Stomach smooth muscle (tissue), 2 donors: Measurements from ENCODE around the gene LPIN2.
"Not testable (repeated sequence)": the region's sequence is repeated elsewhere in the genome, so short reads cannot be mapped to it uniquely, and the experiment has no call there.

Source experiments
- H3K27ac ChIP-seq: one replicate; pipeline ENCODE4 v1.7.0; 2013; ENCODE audit warnings: mild to moderate bottlenecking, low read length, inconsistent platforms
- H3K27me3 ChIP-seq, 2 donors: one replicate each; pipeline ENCODE4 v1.7.0; 2013; ENCODE audit warnings: low read length in 2 of 2; ENCODE audit not compliant: insufficient read depth in 2 of 2, control insufficient read depth in 1 of 2
- H3K36me3 ChIP-seq, 2 donors: one replicate each; pipeline ENCODE4 v1.7.0; 2013; ENCODE audit warnings: low read length in 2 of 2; ENCODE audit not compliant: control insufficient read depth in 2 of 2, insufficient read depth in 2 of 2
- H3K4me1 ChIP-seq: one replicate; pipeline ENCODE4 v1.7.0; 2013; ENCODE audit warnings: low read length; ENCODE audit not compliant: control insufficient read depth, insufficient read depth
- H3K4me3 ChIP-seq, 2 donors: one replicate each; pipeline ENCODE4 v1.7.0; 2013; ENCODE audit warnings: low read length in 2 of 2
- H3K9ac ChIP-seq, 2 donors: one replicate each; pipeline ENCODE4 v1.7.0; 2013; ENCODE audit warnings: low read length in 2 of 2, mild to moderate bottlenecking in 1 of 2
- H3K9me3 ChIP-seq, 2 donors: one replicate each; pipeline ENCODE4 v1.7.0; 2013; ENCODE audit warnings: low read length in 2 of 2; ENCODE audit not compliant: control insufficient read depth in 2 of 2
- donor health status: healthy.
- donor health status: Pancreatic carcinoma.

The LPIN2 gene

GRCh38 chr18:3007491-3007890 is 5.5 kb downstream of the LPIN2 start:
- no peaks in the 10 kb centered on the region for H3K36me3 ChIP-seq
- no peaks in the 10 kb centered on the region for H3K4me1 ChIP-seq
- no peak overlapping the region for H3K9ac ChIP-seq
- no peak overlapping the region for H3K4me3 ChIP-seq
- no peaks in the 10 kb centered on the region for H3K9me3 ChIP-seq
- no peaks in the 10 kb centered on the region for H3K27me3 ChIP-seq
- no peak overlapping the region for H3K27ac ChIP-seq

- H3K27ac ChIP-seq, result no peak overlapping the region
- no peaks in the 10 kb centered on the region for H3K9me3 ChIP-seq
- H3K4me1 ChIP-seq, result no peaks in the 10 kb centered on the region
- H3K9ac ChIP-seq, result no peak overlapping the region
- no peaks in the 10 kb centered on the region for H3K36me3 ChIP-seq
- no peaks in the 10 kb centered on the region for H3K27me3 ChIP-seq
- no peak overlapping the region for H3K4me3 ChIP-seq
Observed at GRCh38 chr18:3005462-3005861, 7.5 kb downstream of the LPIN2 start.

GRCh38 chr18:3003766-3004165 is 9.2 kb downstream of the LPIN2 start:
- H3K36me3 ChIP-seq, H3K27me3 ChIP-seq, H3K9me3 ChIP-seq, H3K4me1 ChIP-seq, H3K27ac ChIP-seq, H3K4me3 ChIP-seq, H3K9ac ChIP-seq: not testable (repeated sequence)

DNA sequence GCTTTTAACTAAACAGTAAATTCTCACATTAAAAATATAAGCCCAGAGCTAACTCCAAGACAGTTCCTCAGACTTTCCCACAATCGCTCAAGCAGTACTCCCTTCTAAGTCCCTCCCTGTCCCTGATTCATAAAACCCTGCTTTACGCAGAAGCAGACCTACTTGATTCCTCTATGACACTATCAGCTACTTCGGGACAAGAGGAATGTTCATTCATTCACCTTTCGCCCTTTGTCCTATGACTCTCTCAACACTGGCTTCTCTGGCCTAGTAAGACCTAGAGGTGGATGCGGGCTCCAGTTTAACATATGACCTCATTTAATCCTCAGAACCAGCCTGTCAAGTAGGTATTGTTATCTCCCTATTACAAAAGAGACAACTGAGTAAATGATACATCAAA is 10.2 kb downstream of the LPIN2 start:
- no peaks in the 10 kb centered on the region for H3K9me3 ChIP-seq
- H3K4me3 ChIP-seq, result no peak overlapping the region
- H3K27ac ChIP-seq, result no peak overlapping the region
- peaks cover 9% of the 10 kb centered on the region for H3K4me1 ChIP-seq
- H3K27me3 ChIP-seq, result no peaks in the 10 kb centered on the region
- H3K9ac ChIP-seq, result no peak overlapping the region
- no peaks in the 10 kb centered on the region for H3K36me3 ChIP-seq

DNA sequence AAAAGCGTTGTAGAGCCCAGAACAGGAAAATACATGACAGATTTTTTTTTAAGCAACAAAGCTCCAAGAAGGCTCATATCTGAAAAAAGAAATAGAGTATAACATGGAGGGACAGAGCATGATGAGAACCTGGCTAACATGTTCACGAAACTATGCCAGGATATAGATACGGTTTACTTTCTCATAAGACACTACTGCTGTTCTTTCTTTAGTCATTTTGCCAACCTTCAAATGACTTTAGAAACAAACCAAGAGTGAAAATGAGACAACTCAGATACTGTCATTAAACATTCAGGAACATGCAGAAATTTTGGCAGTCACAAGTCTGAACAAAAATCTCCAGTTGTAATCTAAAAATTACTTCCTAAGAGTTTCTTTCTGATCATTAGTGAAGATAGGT is 14.3 kb downstream of the LPIN2 start:
- H3K9ac ChIP-seq, result no peak overlapping the region
- H3K27me3 ChIP-seq, result no peaks in the 10 kb centered on the region
- no peaks in the 10 kb centered on the region for H3K9me3 ChIP-seq
- no peaks in the 10 kb centered on the region for H3K36me3 ChIP-seq
- H3K4me1 ChIP-seq, result peaks cover 14% of the 10 kb centered on the region
- no peak overlapping the region for H3K4me3 ChIP-seq
- H3K27ac ChIP-seq, result no peak overlapping the region

- H3K9me3 ChIP-seq, result no peaks in the 10 kb centered on the region
- peaks cover 14% of the 10 kb centered on the region for H3K4me1 ChIP-seq
- no peaks in the 10 kb centered on the region for H3K36me3 ChIP-seq
- no peak overlapping the region for H3K9ac ChIP-seq
- H3K4me3 ChIP-seq, result no peak overlapping the region
- no peak overlapping the region for H3K27ac ChIP-seq
- H3K27me3 ChIP-seq, result no peaks in the 10 kb centered on the region
Observed at GRCh38 chr18:2997846-2998564, 14.9 kb downstream of the LPIN2 start.

- Histone ChIP-seq H3K4me1 (peaks cover 14% of the 10 kb centered on the region), H3K9ac (no peak overlapping the region), H3K36me3 (no peaks in the 10 kb centered on the region), H3K4me3 (no peak overlapping the region), H3K27ac (no peak overlapping the region), H3K27me3 (no peaks in the 10 kb centered on the region), H3K9me3 (no peaks in the 10 kb centered on the region)
Observed at GRCh38 chr18:2997429-2997828, 15.5 kb downstream of the LPIN2 start.

- no peak overlapping the region for H3K27ac ChIP-seq
- peaks cover 14% of the 10 kb centered on the region for H3K4me1 ChIP-seq
- no peaks in the 10 kb centered on the region for H3K36me3 ChIP-seq
- H3K4me3 ChIP-seq, result no peak overlapping the region
- H3K27me3 ChIP-seq, result no peaks in the 10 kb centered on the region
- no peak overlapping the region for H3K9ac ChIP-seq
- no peaks in the 10 kb centered on the region for H3K9me3 ChIP-seq
Observed at GRCh38 chr18:2994603-2995432, 18.1 kb downstream of the LPIN2 start.

DNA sequence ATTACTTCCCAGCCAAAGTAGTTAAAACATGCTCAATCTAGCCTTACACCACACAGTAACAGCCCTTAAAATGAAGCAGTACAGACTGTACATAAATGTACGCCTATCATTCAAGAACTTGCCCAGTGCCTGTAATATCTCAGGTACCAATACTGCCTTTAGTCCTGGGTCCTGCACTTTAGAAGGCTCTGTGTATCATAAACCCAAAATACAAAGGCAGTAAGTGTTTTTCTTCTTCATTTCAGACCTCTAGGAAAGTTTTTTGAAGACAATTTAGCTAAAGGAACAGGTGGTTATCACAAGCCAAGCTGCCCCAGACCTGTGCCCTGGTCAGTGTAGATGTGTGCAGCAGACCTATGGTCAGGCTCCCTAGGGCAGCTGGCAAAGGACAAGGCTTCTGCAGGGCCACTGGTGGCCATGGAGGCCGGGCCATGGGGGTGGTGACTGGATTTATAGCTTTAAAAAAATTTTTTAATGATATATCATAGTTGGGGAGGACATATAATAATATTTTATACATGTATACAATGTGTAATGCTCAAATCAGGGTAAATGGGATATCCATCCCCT is 18.8 kb downstream of the LPIN2 start:
- Histone ChIP-seq H3K27me3 (no peaks in the 10 kb centered on the region), H3K4me1 (peaks cover 14% of the 10 kb centered on the region), H3K9me3 (no peaks in the 10 kb centered on the region), H3K27ac (no peak overlapping the region), H3K36me3 (no peaks in the 10 kb centered on the region), H3K4me3 (no peak overlapping the region), H3K9ac (no peak overlapping the region)

GRCh38 chr18:2992995-2993877 is 19.7 kb downstream of the LPIN2 start:
- Histone ChIP-seq H3K4me3 (no peak overlapping the region), H3K36me3 (no peaks in the 10 kb centered on the region), H3K9ac (no peak overlapping the region), H3K27me3 (no peaks in the 10 kb centered on the region), H3K4me1 (peaks cover 10% of the 10 kb centered on the region), H3K27ac (no peak overlapping the region), H3K9me3 (no peaks in the 10 kb centered on the region)
